Neural progenitor cell (in vitro differentiated cells): Measurements from ENCODE around the gene RAB36. TPM values are rescaled to one million over a fixed set of nuclear protein-coding genes. Genes with fewer than 3 reads are reported as not detected.

Experiments
- DNase-seq: peaks from one replicate; pipeline ENCODE4 v3.0.0-alpha.2; 2016; ENCODE audit warnings: low spot score
- H2AFZ ChIP-seq: fragments of 200-600 bp; sonication (generic); replicated peaks from 2 replicates; pipeline ENCODE4 v1.6.1; 2016; ENCODE audit warnings: antibody characterized with exemption
- H3F3A ChIP-seq: fragments of 200-600 bp; sonication (generic); 2 replicates; pipeline ENCODE4 v1.6.1; 2016; ENCODE audit warnings: antibody characterized with exemption, low read depth
- H3K27ac ChIP-seq: fragments of 200-600 bp; sonication (generic); 2 replicates; pipeline ENCODE4 v1.5.1; 2016; ENCODE audit warnings: mild to moderate bottlenecking
- H3K27me3 ChIP-seq: fragments of 200-600 bp; sonication (generic); 2 replicates; pipeline ENCODE4 v1.6.1; 2016; ENCODE audit warnings: mild to moderate bottlenecking, moderate library complexity
- H3K36me3 ChIP-seq: fragments of 200-600 bp; sonication (generic); 2 replicates; pipeline ENCODE4 v1.5.1; 2016
- H3K4me1 ChIP-seq: fragments of 200-600 bp; sonication (generic); 2 replicates; pipeline ENCODE4 v1.6.1; 2016; ENCODE audit warnings: mixed run types
- H3K4me2 ChIP-seq: fragments of 200-600 bp; sonication (generic); 2 replicates; pipeline ENCODE4 v1.6.1; 2016
- H3K4me3 ChIP-seq: fragments of 200-600 bp; sonication (generic); 2 replicates; pipeline ENCODE4 v1.5.1; 2016
- H3K79me2 ChIP-seq: fragments of 200-600 bp; sonication (generic); 2 replicates; pipeline ENCODE4 v1.6.1; 2016; ENCODE audit warnings: low read depth
- H3K9ac ChIP-seq: fragments of 200-600 bp; sonication (generic); 2 replicates; pipeline ENCODE4 v1.6.1; 2016
- H3K9me3 ChIP-seq: fragments of 200-600 bp; sonication (generic); 2 replicates; pipeline ENCODE4 v1.5.1; 2016; ENCODE audit warnings: low read depth
- H4K20me1 ChIP-seq: fragments of 200-600 bp; sonication (generic); 2 replicates; pipeline ENCODE4 v1.6.1; 2016; ENCODE audit warnings: low read depth
- H3K27ac Mint-ChIP-seq: 3 replicates; pipeline ENCODE4 v1.8.0; 2021; ENCODE audit warnings: mixed read lengths
- H3K27me3 Mint-ChIP-seq: 2 replicates; pipeline ENCODE4 v1.8.0; 2022; ENCODE audit warnings: low read depth, mild to moderate bottlenecking, inconsistent platforms, moderate library complexity, mixed read lengths; ENCODE audit not compliant: insufficient read depth
- H3K36me3 Mint-ChIP-seq: 3 replicates; pipeline ENCODE4 v1.8.0; 2021; ENCODE audit warnings: mixed read lengths
- H3K4me1 Mint-ChIP-seq: 3 replicates; pipeline ENCODE4 v1.8.0; 2021; ENCODE audit warnings: mixed read lengths
- H3K4me3 Mint-ChIP-seq: 3 replicates; pipeline ENCODE4 v1.8.0; 2021; ENCODE audit warnings: mild to moderate bottlenecking, moderate library complexity, mixed read lengths
- H3K9me3 Mint-ChIP-seq: 3 replicates; pipeline ENCODE4 v1.8.0; 2020; ENCODE audit warnings: mixed read lengths
- CTCF ChIP-seq: fragments of 200-600 bp; sonication (generic); IDR thresholded peaks from 2 replicates; pipeline ENCODE4 v1.5.1; 2017; ENCODE audit warnings: antibody characterized with exemption, mild to moderate bottlenecking
- EZH2 ChIP-seq: fragments of 200-600 bp; sonication (generic); IDR thresholded peaks from 2 replicates; pipeline ENCODE4 v1.6.1; 2017; ENCODE audit warnings: antibody characterized with exemption, mild to moderate bottlenecking, moderate library complexity
- EZH2phosphoT487 ChIP-seq: fragments of 200-600 bp; sonication (generic); IDR thresholded peaks from 2 replicates; pipeline ENCODE4 v1.6.1; 2017; ENCODE audit warnings: antibody characterized with exemption
- total RNA-seq: library from RNA; depleted of rRNA; stranded (reverse); fragments of >200 nt; gene quantifications from 2 replicates; pipeline ENCODE4 v1.2.3, GENCODE V29; 2015; ENCODE audit warnings: low replicate concordance

RAB36 gene
- total RNA-seq, 1 donor from 2014 or later, result 2.9 TPM

DNA sequence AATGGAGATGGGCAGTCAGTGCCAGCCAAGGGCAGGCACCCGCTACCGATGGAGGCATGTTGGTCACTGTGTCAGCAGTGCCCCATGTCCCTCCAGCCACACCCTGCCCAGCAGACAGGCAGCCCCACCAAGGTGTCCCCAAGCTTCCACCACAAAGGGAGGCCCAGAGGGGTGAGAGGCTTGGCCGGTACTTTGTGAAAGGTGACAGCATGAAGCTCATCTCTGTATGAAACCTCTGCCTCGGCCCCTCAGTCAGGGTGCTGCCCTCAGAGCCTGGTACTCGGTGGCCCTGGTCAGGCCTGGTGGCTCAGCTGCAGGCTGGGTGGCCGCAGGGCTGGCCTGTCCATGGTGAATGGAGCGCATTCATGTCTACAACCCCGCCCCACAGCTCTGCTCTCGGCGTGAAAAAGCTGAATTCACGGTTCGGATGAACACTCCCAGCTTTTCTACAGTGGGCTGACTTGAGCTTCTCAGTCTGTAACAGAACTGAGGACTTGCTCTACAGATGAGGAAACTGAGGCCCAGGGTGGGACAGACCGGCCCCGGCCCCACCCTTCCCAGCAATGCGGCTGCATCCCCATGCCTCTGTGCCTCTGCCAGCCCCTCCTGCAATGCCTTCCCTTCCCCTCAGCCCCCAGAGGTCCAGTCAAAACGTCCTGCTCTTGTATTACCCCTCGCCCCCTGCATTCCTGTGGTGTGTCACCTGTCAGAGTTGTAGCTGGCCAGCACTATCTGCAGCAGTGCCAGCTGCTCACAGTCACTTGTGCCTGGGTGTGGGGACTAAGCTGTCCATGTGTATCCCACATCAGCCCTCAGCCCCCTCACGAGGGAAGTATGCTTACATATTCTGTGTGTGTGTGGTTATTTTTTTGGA is 31.2 kb upstream of the RAB36 start:
- Histone ChIP-seq H3F3A (no peaks in the 10 kb centered on the region), H3K4me2 (no peak overlapping the region), H3K9me3 (no peaks in the 10 kb centered on the region), H3K36me3 (no peaks in the 10 kb centered on the region), H4K20me1 (peaks cover 33% of the 10 kb centered on the region), H3K27me3 (no peaks in the 10 kb centered on the region), H3K9ac (no peak overlapping the region), H3K4me1 (no peaks in the 10 kb centered on the region), H3K27ac (no peak overlapping the region), H2AFZ (no peak overlapping the region), H3K4me3 (no peak overlapping the region), H3K79me2 (no peaks in the 10 kb centered on the region)
- Mint-ChIP-seq H3K4me3 (no peak overlapping the region), H3K27me3 (no peaks in the 10 kb centered on the region), H3K36me3 (no peaks in the 10 kb centered on the region), H3K9me3 (no peaks in the 10 kb centered on the region), H3K27ac (no peak overlapping the region), H3K4me1 (peaks cover 6% of the 10 kb centered on the region)
- TF ChIP-seq CTCF (no peak), EZH2 (no peak), EZH2phosphoT487 (no peak)
- no peak for DNase-seq

GRCh38 chr22:23114721-23115020 is 30.6 kb upstream of the RAB36 start:
- H2AFZ ChIP-seq, result no peak overlapping the region
- H3K4me3 Mint-ChIP-seq, result no peak overlapping the region
- H3K79me2 ChIP-seq, result no peaks in the 10 kb centered on the region
- H3K27me3 ChIP-seq, result no peaks in the 10 kb centered on the region
- H3K9ac ChIP-seq, result no peak overlapping the region
- peaks cover 33% of the 10 kb centered on the region for H4K20me1 ChIP-seq
- H3K4me2 ChIP-seq, result no peak overlapping the region
- H3K36me3 Mint-ChIP-seq, result no peaks in the 10 kb centered on the region
- no peaks in the 10 kb centered on the region for H3K27me3 Mint-ChIP-seq
- H3K9me3 Mint-ChIP-seq, result no peaks in the 10 kb centered on the region
- no peak overlapping the region for H3K27ac Mint-ChIP-seq
- H3F3A ChIP-seq, result no peaks in the 10 kb centered on the region
- H3K9me3 ChIP-seq, result no peaks in the 10 kb centered on the region
- TF ChIP-seq CTCF (no peak), EZH2phosphoT487 (no peak), EZH2 (no peak)
- H3K27ac ChIP-seq, result no peak overlapping the region
- H3K4me1 Mint-ChIP-seq, result peaks cover 6% of the 10 kb centered on the region
- no peak for DNase-seq
- no peak overlapping the region for H3K4me3 ChIP-seq
- no peaks in the 10 kb centered on the region for H3K4me1 ChIP-seq
- H3K36me3 ChIP-seq, result no peaks in the 10 kb centered on the region

- Mint-ChIP-seq H3K4me3 (no peak overlapping the region), H3K4me1 (peaks cover 4% of the 10 kb centered on the region), H3K36me3 (no peaks in the 10 kb centered on the region), H3K27me3 (peaks cover 2% of the 10 kb centered on the region), H3K27ac (no peak overlapping the region), H3K9me3 (no peaks in the 10 kb centered on the region)
- H4K20me1 ChIP-seq, result peaks cover 31% of the 10 kb centered on the region
- H3K4me3 ChIP-seq, result no peak overlapping the region
- H3K79me2 ChIP-seq, result no peaks in the 10 kb centered on the region
- H3K9me3 ChIP-seq, result no peaks in the 10 kb centered on the region
- H3F3A ChIP-seq, result no peaks in the 10 kb centered on the region
- no peaks in the 10 kb centered on the region for H3K27me3 ChIP-seq
- no peaks in the 10 kb centered on the region for H3K4me1 ChIP-seq
- no peak for DNase-seq
- no peaks in the 10 kb centered on the region for H3K36me3 ChIP-seq
- TF ChIP-seq CTCF, result no peak
- TF ChIP-seq EZH2phosphoT487, result no peak
- no peak for TF ChIP-seq EZH2
- H2AFZ ChIP-seq, result no peak overlapping the region
- H3K27ac ChIP-seq, result no peak overlapping the region
- no peak overlapping the region for H3K4me2 ChIP-seq
- no peak overlapping the region for H3K9ac ChIP-seq
Observed at GRCh38 chr22:23115369-23115768, 29.9 kb upstream of the RAB36 start.
